Vagina (tissue), 2 donors: ENCODE data around the gene B3GALNT1.

Experiments
- CTCF ChIP-seq, 3 experiments: fragments of 450-650 bp in 2 of 3; fragments of 200-600 bp in 1 of 3; sonication (generic) in 1 of 3; IDR thresholded peaks; one replicate each; pipeline ENCODE4 v1.5.1; 2017 to 2019; ENCODE audit warnings: antibody characterized with exemption in 3 of 3, mild to moderate bottlenecking in 2 of 3, moderate library complexity in 2 of 3
- POLR2AphosphoS5 ChIP-seq, 2 donors: sonication (generic); formaldehyde crosslinking; IDR thresholded peaks; one replicate each; pipeline ENCODE4 v1.9.0; 2017; ENCODE audit warnings: antibody characterized with exemption in 2 of 2, mild to moderate bottlenecking in 2 of 2, low read depth in 1 of 2; ENCODE audit not compliant: insufficient read depth in 1 of 2

GRCh38 chr3:161103776-161104385, 1.3 kb downstream of the B3GALNT1 start:
- TF ChIP-seq POLR2AphosphoS5 (IDR thresholded peaks at IDR 0.05; ENCODE audit: insufficient read depth in 1 of 2, low read depth in 1 of 2) (no peak), CTCF (IDR thresholded peaks at IDR 0.05) (no peak)
